HepG2 (cell line): Measurements from ENCODE around the gene FYB2. TPM values are rescaled to one million over a fixed set of nuclear protein-coding genes. Genes with fewer than 3 reads are reported as not detected.

Source experiments
- ATAC-seq: fragments of 200-7000 bp; cut with Tn5 transposase; 3 replicates; pipeline ENCODE4 v1.9.1; 2020; ENCODE audit warnings: mild to moderate bottlenecking, moderate library complexity
- BruUV-seq: library from RNA; stranded (reverse); fragments of 400-500 nt; replicated peaks from 2 replicates; lab custom pipeline; 2021; lab: Mats Ljungman, UMichigan
- CTCF ChIA-PET: fragments of 300-600 bp; formaldehyde crosslinking; extraction: SDS; loops from one replicate; lab custom pipeline; 2021; ENCODE audit warnings: low total read pairs, inconsistent platforms, low intra/inter-chr PET ratio; lab: Yijun Ruan, JAX
- POLR2A ChIA-PET: fragments of 350-600 bp; sonication (Branson Sonifier 250); formaldehyde crosslinking; loops from one replicate; lab custom pipeline; 2020; ENCODE audit warnings: antibody characterized with exemption, inconsistent platforms; lab: Yijun Ruan, JAX
- DNase-seq: peaks from one replicate; pipeline ENCODE4 v3.0.0-alpha.2; 2015; ENCODE audit warnings: low spot score
- FAIRE-seq: peaks from 3 replicates; lab custom pipeline; 2011; peaks lifted over from hg19 to GRCh38; lab: Jason Lieb, UNC
- H2AFZ ChIP-seq: one replicate; pipeline ENCODE4 v1.6.1; 2011; ENCODE audit warnings: low read length, inconsistent platforms
- H3K27ac ChIP-seq: fragments of 300-600 bp; 3 replicates; pipeline ENCODE4 v1.8.0; 2011; ENCODE audit warnings: mixed run types, mild to moderate bottlenecking, mixed read lengths, low read length, inconsistent platforms; ENCODE audit not compliant: insufficient read depth; ENCODE audit errors: extremely low read length
- H3K27me3 ChIP-seq, 2 experiments: fragments of 200-600 bp in 1 of 2; 2 replicates in 1 of 2; 3 replicates in 1 of 2; pipeline versions ENCODE4 v1.6.0 to v1.8.0; 2011; ENCODE audit warnings: low read length in 2 of 2, mild to moderate bottlenecking in 2 of 2, moderate library complexity in 2 of 2, inconsistent platforms in 1 of 2; ENCODE audit not compliant: insufficient read depth in 2 of 2, control insufficient read depth in 1 of 2
- H3K36me3 ChIP-seq, 2 experiments: fragments of 200-600 bp in 1 of 2; replicated peaks in 1 of 2; 2 replicates in 1 of 2; 3 replicates in 1 of 2; pipeline versions ENCODE4 v1.5.1 to v1.8.0; 2011; ENCODE audit warnings: low read length in 2 of 2, inconsistent platforms in 1 of 2; ENCODE audit not compliant: insufficient read depth in 2 of 2, control insufficient read depth in 1 of 2
- H3K4me1 ChIP-seq: 2 replicates; pipeline ENCODE4 v1.5.1; 2012; ENCODE audit warnings: low read length, inconsistent platforms; ENCODE audit not compliant: insufficient read depth
- H3K4me2 ChIP-seq: 2 replicates; pipeline ENCODE4 v1.6.0; 2011; ENCODE audit warnings: low read depth, low read length, inconsistent platforms
- H3K4me3 ChIP-seq, 3 experiments: fragments of 200-600 bp in 1 of 3; sonication (generic), shearing (Covaris generic) in 1 of 3; replicated peaks in 1 of 3; 2 replicates each; pipeline ENCODE4 v1.5.1; 2011 to 2016; ENCODE audit warnings: low read length in 3 of 3, inconsistent platforms in 2 of 3, low read depth in 2 of 3, mild to moderate bottlenecking in 2 of 3, control low read depth in 1 of 3, mixed read lengths in 1 of 3; ENCODE audit not compliant: insufficient read depth in 1 of 3
- H3K79me2 ChIP-seq: one replicate; pipeline ENCODE4 v1.6.1; 2011; ENCODE audit warnings: low read length, inconsistent platforms; ENCODE audit not compliant: insufficient read depth
- H3K9ac ChIP-seq: 2 replicates; pipeline ENCODE4 v1.6.0; 2011; ENCODE audit warnings: mild to moderate bottlenecking, low read depth, low read length, inconsistent platforms; ENCODE audit not compliant: insufficient read depth
- H3K9me3 ChIP-seq: 2 replicates; pipeline ENCODE4 v1.5.1; 2012; ENCODE audit warnings: mild to moderate bottlenecking, low read length
- H4K20me1 ChIP-seq: 2 replicates; pipeline ENCODE4 v1.6.0; 2011; ENCODE audit warnings: inconsistent platforms, mild to moderate bottlenecking, low read length, moderate library complexity; ENCODE audit not compliant: insufficient read depth
- CTCF ChIP-seq: sonication (generic); formaldehyde crosslinking; IDR thresholded peaks from 2 replicates; pipeline ENCODE4 v1.5.0; 2020; ENCODE audit warnings: mild to moderate bottlenecking, missing genetic modification reagents, moderate library complexity
- HOXA5 ChIP-seq: sonication (generic); formaldehyde crosslinking; IDR thresholded peaks from 2 replicates; pipeline ENCODE4 v1.4.0; 2020; ENCODE audit warnings: missing genetic modification reagents
- SMC3 ChIP-seq: IDR thresholded peaks from 2 replicates; pipeline ENCODE4 v1.6.1; 2011; ENCODE audit warnings: low read length, improper control_type of control experiment
- STAG1 ChIP-seq: sonication (generic); formaldehyde crosslinking; IDR thresholded peaks from 2 replicates; pipeline ENCODE4 v1.4.0; 2020; ENCODE audit warnings: missing genetic modification reagents
- TFDP1 ChIP-seq: IDR thresholded peaks from 2 replicates; pipeline ENCODE4 v1.6.1; 2016; ENCODE audit warnings: missing compliant biosample characterization, missing genetic modification reagents, borderline replicate concordance
- ZNF572 ChIP-seq: sonication (generic); formaldehyde crosslinking; IDR thresholded peaks from 2 replicates; pipeline ENCODE4 v1.5.1; 2020; ENCODE audit warnings: mild to moderate bottlenecking, missing genetic modification reagents
- WGBS: methylation state at CpG from one replicate; pipeline ENCODE4 v1.1.6; 2017; ENCODE audit warnings: low lambda C conversion rate; 5-methylcytosine and 5-hydroxymethylcytosine counted together
- in situ Hi-C: cut with HindIII; loops from 2 replicates; pipeline ENCODE4 v1.10.0; 2017; ENCODE audit warnings: low pct_unique_long_range_greater_than_20kb; ENCODE audit not compliant: extremely low pct_ligation_motif_present
- intact Hi-C: fragments of 100-400 bp; cut with micrococcal nuclease; formaldehyde crosslinking; loops from one replicate; pipeline ENCODE4 v1.10.0; 2022; ENCODE audit not compliant: unreplicated experiment
- polyA plus RNA-seq, 8 experiments: library from polyadenylated mRNA; depleted of rRNA in 3 of 8; stranded (reverse) in 7 of 8; unstranded in 1 of 8; fragments of >200 nt; fragmentation: Illumina TruSeq in 4 of 8; extraction: Trizol in 4 of 8; gene quantifications; 2 replicates each; pipeline versions ENCODE4 v1.2.1 to v1.2.3, GENCODE V29; 2011 to 2016; ENCODE audit warnings: low read depth in 4 of 8, missing spikeins in 1 of 8, mixed read lengths in 1 of 8; ENCODE audit not compliant: insufficient read depth in 1 of 8
- total RNA-seq, 5 experiments: library from RNA; depleted of rRNA; stranded (reverse); fragments of >200 nt; fragmentation: Illumina TruSeq; extraction: Trizol; gene quantifications; 2 replicates each; pipeline ENCODE4 v1.2.3, GENCODE V29; 2016; ENCODE audit warnings: low read depth in 1 of 5

Gene FYB2
- total and polyA plus RNA-seq, 2 of the 13 experiments (the other 11 are each of a cell fraction or from before 2014, with no cell fraction given) = 1.2 to 2.7 TPM

GRCh38 chr1:56834137-56834900, 15.1 kb upstream of the FYB2 start:
- intact Hi-C loops (loop anchor here (2.0 kb wide), 1 partner anchor 76 kb away; no protein-coding TSS in a partner anchor), in situ Hi-C loops (loop anchor here (5.0 to 25.0 kb wide), 4 partner anchors 133 to 1203 kb away; partner anchors contain the start of gene C8B)
- WGBS = 97% methylated on average over 5 of the region's 5 CpGs

GRCh38 chr1:56833088-56833487, 13.9 kb upstream of the FYB2 start:
- no peaks in the 10 kb centered on the region for H3K9me3 ChIP-seq
- no peak overlapping the region for H3K4me3 ChIP-seq
- DNase-seq (no peak), ATAC-seq (no peak), FAIRE-seq (no peak)
- peak overlapping the region; percentile 3 for H3K27ac ChIP-seq
- H3K4me1 ChIP-seq = peaks cover 57% of the 10 kb centered on the region
- in situ Hi-C loops (loop anchor here (5.0 to 25.0 kb wide), 4 partner anchors 134 to 1204 kb away; partner anchors contain the start of gene C8B), intact Hi-C loops (loop anchor here (2.0 kb wide), 1 partner anchor 508 kb away; no protein-coding TSS in a partner anchor)
- POLR2A ChIA-PET = interaction anchor here (0.6 to 2.0 kb wide), 5 partner anchors 14 to 133 kb away, joined by 3 to 5 read pairs (median 3); partner anchors contain the start of genes C8A, C8B and FYB2
- H4K20me1 ChIP-seq = no peaks in the 10 kb centered on the region
- 93% methylated on average over 4 of the region's 4 CpGs for WGBS
- BruUV-seq = no TSS peak
- no peaks in the 10 kb centered on the region for H3K36me3 ChIP-seq
- H2AFZ ChIP-seq = no peak overlapping the region
- H3K27me3 ChIP-seq = no peaks in the 10 kb centered on the region
- TF ChIP-seq CTCF (CRISPR knock-in tag) (peak; percentile 53), SMC3 (0 out of 2 replicates have a peak, but pooled peaks have one; percentile 2), HOXA5 (no peak), STAG1 (peak; percentile 60)
- CTCF ChIA-PET = interaction anchor here (4.3 kb wide), 1 partner anchor 135 kb away, joined by 51 read pairs; no protein-coding TSS in a partner anchor
- H3K4me2 ChIP-seq = no peak overlapping the region
- no peaks in the 10 kb centered on the region for H3K79me2 ChIP-seq
- no peak overlapping the region for H3K9ac ChIP-seq

More at GRCh38 chr1:56834137-56834900, 15.1 kb upstream of the FYB2 start:
- CTCF ChIA-PET = no interaction called here
- no peak overlapping the region for H3K4me2 ChIP-seq
- peaks cover 3% of the 10 kb centered on the region; the same call in 1 of the 2 replicates for H3K9me3 ChIP-seq
- FAIRE-seq (no peak), ATAC-seq (no peak), DNase-seq (no peak)
- H3K27ac ChIP-seq = no peak overlapping the region
- no peaks in the 10 kb centered on the region for H3K27me3 ChIP-seq
- H3K4me3 ChIP-seq = no peak overlapping the region
- no peaks in the 10 kb centered on the region for H3K36me3 ChIP-seq
- H4K20me1 ChIP-seq = no peaks in the 10 kb centered on the region
- POLR2A ChIA-PET = interaction anchor here (1.2 to 2.0 kb wide), 3 partner anchors 15 to 226 kb away, joined by 3 to 5 read pairs (median 4); partner anchors contain the start of gene FYB2
- H2AFZ ChIP-seq = no peak overlapping the region
- BruUV-seq = no TSS peak
- no peak overlapping the region for H3K9ac ChIP-seq
- H3K79me2 ChIP-seq = no peaks in the 10 kb centered on the region
- TF ChIP-seq ZNF572 (CRISPR knock-in tag) = 0 out of 2 replicates have a peak, but pooled peaks have one; percentile 33
- no peak for TF ChIP-seq TFDP1 (CRISPR knock-in tag)
- H3K4me1 ChIP-seq = peaks cover 57% of the 10 kb centered on the region
